KMS-11 (cell line): ENCODE data around the gene DENND6B.

Experiments
- H2AFZ ChIP-seq: fragments of 200-600 bp; sonication (generic); 2 replicates; pipeline ENCODE4 v1.6.1; 2016; ENCODE audit warnings: antibody characterized with exemption, mixed run types, low read depth
- H3K27ac ChIP-seq: fragments of 200-600 bp; sonication (generic); 2 replicates; pipeline ENCODE4 v1.6.1; 2016; ENCODE audit warnings: mild to moderate bottlenecking, mixed run types
- H3K27me3 ChIP-seq: fragments of 200-600 bp; sonication (generic); 2 replicates; pipeline ENCODE4 v1.6.1; 2017; ENCODE audit warnings: mild to moderate bottlenecking, low read depth, mixed run types, moderate library complexity; ENCODE audit not compliant: insufficient read depth
- H3K36me3 ChIP-seq: fragments of 200-600 bp; sonication (generic); 2 replicates; pipeline ENCODE4 v1.6.1; 2017; ENCODE audit warnings: mild to moderate bottlenecking, mixed run types; ENCODE audit not compliant: insufficient read depth
- H3K4me1 ChIP-seq: fragments of 200-600 bp; sonication (generic); 2 replicates; pipeline ENCODE4 v1.6.1; 2016; ENCODE audit warnings: mild to moderate bottlenecking, low read depth, mixed run types; ENCODE audit not compliant: poor library complexity, severe bottlenecking
- H3K4me2 ChIP-seq: fragments of 200-600 bp; sonication (generic); 2 replicates; pipeline ENCODE4 v1.7.0; 2016; ENCODE audit warnings: mild to moderate bottlenecking, mixed run types
- H3K4me3 ChIP-seq: fragments of 200-600 bp; sonication (generic); IDR thresholded peaks from 2 replicates; pipeline ENCODE4 v1.6.1; 2017; ENCODE audit warnings: low read depth, low read length, mixed read lengths; ENCODE audit not compliant: insufficient read depth
- H3K79me2 ChIP-seq: fragments of 200-600 bp; sonication (generic); 2 replicates; pipeline ENCODE4 v1.6.1; 2016; ENCODE audit warnings: low read depth, mixed run types; ENCODE audit not compliant: insufficient read depth
- H3K9ac ChIP-seq: fragments of 200-600 bp; sonication (generic); 2 replicates; pipeline ENCODE4 v1.6.1; 2016; ENCODE audit warnings: mild to moderate bottlenecking, mixed run types
- H4K20me1 ChIP-seq: fragments of 200-600 bp; sonication (generic); 2 replicates; pipeline ENCODE4 v1.6.1; 2016; ENCODE audit warnings: mild to moderate bottlenecking, mixed run types; ENCODE audit not compliant: insufficient read depth
- CTCF ChIP-seq: fragments of 200-600 bp; sonication (generic); conservative IDR thresholded peaks from 2 replicates; pipeline ENCODE4 v1.6.1; 2017; ENCODE audit warnings: low read depth, mild to moderate bottlenecking, antibody characterized with exemption, low read length, moderate library complexity, mixed read lengths

DENND6B gene

GRCh38 chr22:50264104-50264745, 62.6 kb downstream of the DENND6B start:
- no peaks in the 10 kb centered on the region for H3K27me3 ChIP-seq
- no peak overlapping the region for H3K4me2 ChIP-seq
- peaks cover 10% of the 10 kb centered on the region for H3K4me1 ChIP-seq
- H2AFZ ChIP-seq, result no peak overlapping the region
- TF ChIP-seq CTCF, result no peak
- no peaks in the 10 kb centered on the region for H4K20me1 ChIP-seq
- no peak overlapping the region for H3K9ac ChIP-seq
- H3K27ac ChIP-seq, result no peak overlapping the region
- H3K36me3 ChIP-seq, result no peaks in the 10 kb centered on the region
- H3K4me3 ChIP-seq, result no peak overlapping the region
- H3K79me2 ChIP-seq, result no peaks in the 10 kb centered on the region

- no peak overlapping the region for H3K27ac ChIP-seq
- H3K79me2 ChIP-seq, result no peaks in the 10 kb centered on the region
- H3K27me3 ChIP-seq, result no peaks in the 10 kb centered on the region
- no peak overlapping the region for H3K9ac ChIP-seq
- H2AFZ ChIP-seq, result no peak overlapping the region
- no peaks in the 10 kb centered on the region for H3K36me3 ChIP-seq
- peaks cover 10% of the 10 kb centered on the region for H3K4me1 ChIP-seq
- no peak overlapping the region for H3K4me2 ChIP-seq
- TF ChIP-seq CTCF, result no peak
- no peak overlapping the region for H3K4me3 ChIP-seq
- H4K20me1 ChIP-seq, result no peaks in the 10 kb centered on the region
Observed at GRCh38 chr22:50262973-50263617, 63.7 kb downstream of the DENND6B start.

- H3K36me3 ChIP-seq, result no peaks in the 10 kb centered on the region
- no peak overlapping the region for H3K9ac ChIP-seq
- H3K79me2 ChIP-seq, result no peaks in the 10 kb centered on the region
- H3K27ac ChIP-seq, result no peak overlapping the region
- H3K4me1 ChIP-seq, result peaks cover 10% of the 10 kb centered on the region
- H3K4me3 ChIP-seq, result no peak overlapping the region
- no peaks in the 10 kb centered on the region for H4K20me1 ChIP-seq
- H3K4me2 ChIP-seq, result no peak overlapping the region; the same call in 1 of the 2 replicates
- no peaks in the 10 kb centered on the region for H3K27me3 ChIP-seq
- TF ChIP-seq CTCF, result no peak
- H2AFZ ChIP-seq, result no peak overlapping the region
Observed at GRCh38 chr22:50262460-50262911, 64.3 kb downstream of the DENND6B start.

- no peak within 1 kb of the TSS for H3K4me3 ChIP-seq
- H2AFZ ChIP-seq, result no peak within 1 kb of the TSS; the same call in 1 of the 2 replicates
- H4K20me1 ChIP-seq, result no peaks in the 10 kb centered on the region
- H3K27ac ChIP-seq, result no peak within 1 kb of the TSS
- no peaks in the 10 kb centered on the region for H3K79me2 ChIP-seq
- no peaks in the 10 kb centered on the region for H3K27me3 ChIP-seq
- no peak for TF ChIP-seq CTCF
- H3K36me3 ChIP-seq, result no peaks in the 10 kb centered on the region
- H3K9ac ChIP-seq, result peak within 1 kb of the TSS; percentile 60; the same call in 1 of the 2 replicates
- H3K4me1 ChIP-seq, result peaks cover 10% of the 10 kb centered on the region
- H3K4me2 ChIP-seq, result peak within 1 kb of the TSS; percentile 50; the same call in 1 of the 2 replicates
Observed at GRCh38 chr22:50261615-50262459, 65.0 kb downstream of the DENND6B start, which contains the start of gene MAPK12. Gene MAPK12, minus strand, starts transcription at chr22:50261683. Its CDS starts 174 bp downstream, at chr22:50261509.
